Activated T-helper 17 cell treated with anti-CD3 and anti-CD28 coated beads, Interleukin-2, amount 50 U/mL, for 72 hours (primary cell): Measurements from ENCODE around the gene PHLDA2. TPM values are rescaled to one million over a fixed set of nuclear protein-coding genes. Genes with fewer than 3 reads are reported as not detected.
A peak's percentile ranks its signal among the peaks of the same experiment; 100 is the strongest.

Experiments
- ATAC-seq: fragments of 150-1000 bp; cut with Tn5 transposase; replicated peaks from 2 replicates; pipeline ENCODE4 v1.10.0; 2021; ENCODE audit warnings: mild to moderate bottlenecking, moderate library complexity
- H3K27ac Mint-ChIP-seq: one replicate; pipeline ENCODE4 v1.8.0; 2022; ENCODE audit warnings: mixed read lengths
- H3K27me3 Mint-ChIP-seq: one replicate; pipeline ENCODE4 v1.8.0; 2022; ENCODE audit warnings: mixed read lengths
- H3K36me3 Mint-ChIP-seq: one replicate; pipeline ENCODE4 v1.8.0; 2022; ENCODE audit warnings: low read depth, mild to moderate bottlenecking, mixed read lengths
- H3K4me1 Mint-ChIP-seq: one replicate; pipeline ENCODE4 v1.8.0; 2022; ENCODE audit warnings: mixed read lengths
- H3K4me3 Mint-ChIP-seq: one replicate; pipeline ENCODE4 v1.8.0; 2022; ENCODE audit warnings: mild to moderate bottlenecking, mixed read lengths
- H3K9me3 Mint-ChIP-seq: one replicate; pipeline ENCODE4 v1.8.0; 2022; ENCODE audit warnings: mixed read lengths
- total RNA-seq, 2 donors: library from RNA; stranded (reverse); gene quantifications; one replicate each; pipeline ENCODE4 v1.2.3, GENCODE V29; 2022

Gene PHLDA2, protein sequence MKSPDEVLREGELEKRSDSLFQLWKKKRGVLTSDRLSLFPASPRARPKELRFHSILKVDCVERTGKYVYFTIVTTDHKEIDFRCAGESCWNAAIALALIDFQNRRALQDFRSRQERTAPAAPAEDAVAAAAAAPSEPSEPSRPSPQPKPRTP
- total RNA-seq = 1 to 10 TPM; 5.6 to 9.1 TPM

DNA sequence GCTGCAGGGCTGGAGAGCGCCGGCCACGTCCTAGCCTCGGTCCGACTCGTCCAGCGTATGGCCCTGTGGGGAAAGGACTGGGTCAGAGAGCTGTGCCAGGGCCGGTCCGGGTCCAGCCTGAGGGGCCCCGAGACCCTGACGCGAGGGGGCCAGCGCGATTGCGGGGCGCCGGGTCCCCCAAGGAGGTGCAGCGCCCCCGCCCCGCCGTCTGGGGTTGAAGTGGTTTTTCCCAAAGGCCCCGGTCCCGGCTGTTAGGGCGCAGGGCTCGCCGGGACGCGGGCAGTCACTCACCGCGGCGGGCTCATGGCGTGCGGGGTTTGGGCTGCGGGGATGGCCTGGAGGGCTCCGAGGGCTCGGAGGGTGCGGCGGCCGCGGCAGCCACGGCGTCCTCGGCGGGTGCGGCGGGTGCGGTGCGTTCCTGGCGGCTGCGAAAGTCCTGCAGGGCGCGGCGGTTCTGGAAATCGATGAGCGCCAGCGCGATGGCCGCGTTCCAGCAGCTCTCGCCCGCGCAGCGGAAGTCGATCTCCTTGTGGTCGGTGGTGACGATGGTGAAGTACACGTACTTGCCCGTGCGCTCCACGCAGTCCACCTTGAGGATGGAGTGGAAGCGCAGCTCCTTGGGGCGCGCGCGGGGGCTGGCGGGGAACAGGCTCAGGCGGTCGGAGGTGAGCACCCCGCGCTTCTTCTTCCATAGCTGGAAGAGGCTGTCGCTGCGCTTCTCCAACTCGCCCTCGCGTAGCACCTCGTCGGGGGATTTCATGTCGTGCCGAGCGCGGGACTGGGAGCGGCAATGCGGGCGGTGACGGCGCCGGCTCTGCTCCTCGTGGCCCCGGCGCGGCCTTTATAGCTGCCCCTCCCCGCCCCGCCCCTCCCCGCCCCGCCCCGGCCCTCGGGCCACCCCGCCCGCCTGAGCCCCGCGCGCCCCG is at the start of gene PHLDA2:
TSS of gene PHLDA2 (minus strand) at position 816 of the 926 bp plus-strand sequence. CDS start at position 760, 56 bp downstream.
- peak within 1 kb of the TSS; percentile 83 for H3K4me3 Mint-ChIP-seq
- no peaks in the 10 kb centered on the region for H3K36me3 Mint-ChIP-seq
- H3K4me1 Mint-ChIP-seq = peaks cover 6% of the 10 kb centered on the region
- H3K27me3 Mint-ChIP-seq = peaks cover 9% of the 10 kb centered on the region
- H3K9me3 Mint-ChIP-seq = no peaks in the 10 kb centered on the region
- peak; percentile 47 for ATAC-seq
- peak within 1 kb of the TSS; percentile 82 for H3K27ac Mint-ChIP-seq

DNA sequence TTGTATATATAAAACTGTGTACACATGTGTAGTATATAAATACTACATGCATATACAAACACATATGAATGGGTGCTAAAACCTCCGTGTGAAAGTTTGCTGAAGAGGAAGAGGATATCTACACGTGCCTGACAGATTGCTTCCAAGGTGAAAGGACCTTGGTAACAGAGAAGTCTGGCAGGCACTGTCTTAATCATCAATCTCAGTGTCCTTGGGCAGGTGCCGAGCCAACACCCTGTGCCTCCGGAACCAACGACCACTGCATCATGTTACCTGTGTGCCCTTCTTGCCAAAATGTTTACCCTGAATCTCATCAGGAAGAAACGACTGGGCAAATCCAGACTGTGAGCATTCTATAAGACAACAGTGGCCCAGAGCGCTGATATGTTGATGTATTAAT is 47.9 kb upstream of the PHLDA2 start:
- no peaks in the 10 kb centered on the region for H3K9me3 Mint-ChIP-seq
- peak overlapping the region; percentile 74 for H3K27ac Mint-ChIP-seq
- no peak overlapping the region for H3K4me3 Mint-ChIP-seq
- peaks cover 20% of the 10 kb centered on the region for H3K4me1 Mint-ChIP-seq
- H3K36me3 Mint-ChIP-seq = peaks cover 97% of the 10 kb centered on the region
- no peak for ATAC-seq
- H3K27me3 Mint-ChIP-seq = no peaks in the 10 kb centered on the region

DNA sequence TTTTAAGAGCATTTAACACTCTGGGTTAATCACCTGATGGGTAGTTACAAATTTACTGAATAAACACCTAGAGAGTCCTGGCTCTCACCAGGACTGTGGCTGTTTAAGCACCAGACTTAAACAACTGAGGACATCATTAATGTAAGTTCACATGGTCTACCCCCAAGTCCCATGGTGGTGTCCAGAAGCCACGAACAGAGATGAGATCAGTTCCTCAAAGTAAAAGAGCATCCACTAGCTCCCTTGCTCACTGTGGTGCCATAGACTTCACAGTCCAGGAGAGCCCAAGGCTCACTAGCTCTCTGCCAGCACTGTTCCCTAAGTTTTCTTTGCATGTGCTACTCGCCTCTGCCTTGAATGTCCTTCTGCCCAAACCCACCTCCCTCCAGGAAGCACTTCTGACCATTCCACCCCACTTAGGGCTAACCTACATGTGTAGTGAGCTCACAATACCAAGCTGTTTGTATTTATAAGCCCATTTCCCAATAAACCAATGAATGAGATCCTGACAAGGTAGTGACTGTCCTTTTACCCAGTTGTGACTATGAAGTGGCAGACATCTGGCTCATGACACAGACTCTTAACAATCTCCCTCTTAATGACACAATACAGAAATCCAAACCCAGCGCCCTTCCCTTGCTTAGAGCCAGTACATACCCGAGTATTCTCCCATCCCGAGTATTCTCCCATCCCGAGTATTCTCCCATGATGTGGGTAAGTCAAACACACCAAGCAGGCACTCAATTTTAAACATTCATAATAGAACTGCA is 47.3 kb upstream of the PHLDA2 start:
- Mint-ChIP-seq H3K9me3 (no peaks in the 10 kb centered on the region), H3K27me3 (no peaks in the 10 kb centered on the region), H3K4me1 (peaks cover 14% of the 10 kb centered on the region), H3K27ac (peak overlapping the region; percentile 74), H3K4me3 (no peak overlapping the region), H3K36me3 (peaks cover 97% of the 10 kb centered on the region)
- ATAC-seq = peak; percentile 25

DNA sequence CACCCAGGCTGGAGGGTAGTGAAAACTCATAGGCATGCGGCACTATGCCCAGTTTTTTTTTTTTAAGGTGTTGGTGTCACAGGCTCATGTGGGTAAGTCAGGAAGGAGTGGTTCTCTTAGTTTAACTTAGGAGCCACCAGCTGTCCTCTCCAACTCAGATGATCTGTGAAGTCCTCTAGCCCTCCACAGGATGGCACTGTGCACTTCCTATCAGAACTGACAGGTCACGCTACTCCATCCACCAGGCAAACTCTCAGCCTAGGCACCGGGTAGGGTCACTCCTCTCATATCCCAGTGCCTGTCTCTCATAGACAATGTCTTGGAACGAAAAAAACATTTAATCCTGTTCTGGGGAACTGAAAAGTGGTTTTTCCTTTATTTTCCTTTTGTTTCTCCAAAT is 46.4 kb upstream of the PHLDA2 start:
- ATAC-seq = peak; percentile 84
- H3K9me3 Mint-ChIP-seq = no peaks in the 10 kb centered on the region
- no peaks in the 10 kb centered on the region for H3K27me3 Mint-ChIP-seq
- H3K4me3 Mint-ChIP-seq = no peak overlapping the region
- H3K36me3 Mint-ChIP-seq = peaks cover 99% of the 10 kb centered on the region
- peaks cover 14% of the 10 kb centered on the region for H3K4me1 Mint-ChIP-seq
- no peak overlapping the region for H3K27ac Mint-ChIP-seq

DNA sequence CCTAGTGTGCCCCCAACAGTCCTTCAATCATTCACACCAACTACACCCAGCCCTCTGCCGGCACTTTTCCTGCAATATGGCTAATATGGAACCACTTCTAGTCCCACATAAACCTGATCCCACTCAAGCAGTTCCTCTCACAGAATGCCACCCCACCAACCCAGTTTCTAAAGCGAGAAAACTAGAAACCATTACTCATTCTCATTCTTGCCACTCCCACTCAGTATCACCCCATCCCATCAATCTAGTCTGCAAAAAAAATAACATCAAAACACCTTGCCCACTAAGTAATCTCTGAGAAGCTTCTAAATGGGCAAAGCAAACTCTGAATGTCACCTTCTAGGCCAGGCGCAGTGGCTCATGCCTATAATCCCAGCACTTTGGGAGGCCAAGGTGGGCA is 45.1 kb upstream of the PHLDA2 start:
- Mint-ChIP-seq H3K27me3 (no peaks in the 10 kb centered on the region), H3K4me1 (peaks cover 14% of the 10 kb centered on the region), H3K27ac (peak overlapping the region; percentile 87), H3K36me3 (peaks cover 100% of the 10 kb centered on the region), H3K9me3 (no peaks in the 10 kb centered on the region), H3K4me3 (peak overlapping the region; percentile 40)
- ATAC-seq = peak; percentile 70

DNA sequence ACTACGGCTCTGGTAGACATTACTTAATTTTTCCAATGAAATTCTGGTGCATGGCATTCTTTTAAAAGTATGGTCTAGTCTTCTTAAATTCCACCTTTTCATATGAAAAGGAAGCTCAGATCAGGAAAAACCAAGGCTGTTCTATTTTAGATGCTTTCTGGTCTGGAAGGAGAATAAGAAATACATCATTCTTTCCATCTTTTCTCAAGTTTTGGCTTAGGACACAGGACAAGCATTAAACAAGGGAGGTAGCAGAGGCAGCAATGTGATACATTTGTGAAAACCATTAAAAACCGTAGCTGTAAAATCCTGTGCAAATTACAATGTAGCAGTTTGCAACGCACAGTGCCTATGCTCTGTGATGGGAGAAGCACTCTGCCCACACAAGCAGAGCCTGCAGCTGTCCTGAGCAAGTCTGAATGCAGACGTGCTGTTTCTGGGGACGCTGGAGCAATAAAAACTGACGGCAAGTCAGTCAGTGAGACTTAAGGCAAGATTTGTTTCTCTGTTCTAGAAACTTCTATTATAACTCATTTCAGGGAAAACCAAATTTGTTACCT is 39.2 kb upstream of the PHLDA2 start:
- Mint-ChIP-seq H3K4me1 (peaks cover 7% of the 10 kb centered on the region), H3K27me3 (no peaks in the 10 kb centered on the region), H3K36me3 (peaks cover 100% of the 10 kb centered on the region), H3K27ac (no peak overlapping the region), H3K9me3 (no peaks in the 10 kb centered on the region), H3K4me3 (no peak overlapping the region)
- ATAC-seq = no peak

DNA sequence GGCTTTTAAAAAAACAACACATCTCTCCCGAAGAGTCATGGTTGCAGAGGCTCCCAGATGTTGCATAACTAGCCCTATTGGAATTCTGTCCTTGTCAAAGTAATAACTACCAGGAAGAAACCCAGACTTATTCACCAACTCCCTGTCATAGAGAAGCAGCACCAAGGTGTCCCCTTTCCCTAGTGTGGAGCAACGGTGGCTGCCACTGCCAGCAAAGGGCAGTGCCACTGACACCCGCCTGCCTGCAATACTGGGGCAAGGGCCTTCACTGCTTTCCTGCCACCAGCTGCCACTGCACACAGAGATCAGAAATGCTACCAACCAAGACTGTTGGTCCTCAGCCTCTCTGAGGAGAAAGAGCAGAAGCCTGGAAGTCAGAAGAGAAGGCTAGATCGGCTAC is 35.6 kb upstream of the PHLDA2 start:
- H3K4me3 Mint-ChIP-seq = no peak overlapping the region
- H3K36me3 Mint-ChIP-seq = peaks cover 100% of the 10 kb centered on the region
- peaks cover 11% of the 10 kb centered on the region for H3K4me1 Mint-ChIP-seq
- H3K27me3 Mint-ChIP-seq = no peaks in the 10 kb centered on the region
- no peak for ATAC-seq
- no peak overlapping the region for H3K27ac Mint-ChIP-seq
- H3K9me3 Mint-ChIP-seq = no peaks in the 10 kb centered on the region

DNA sequence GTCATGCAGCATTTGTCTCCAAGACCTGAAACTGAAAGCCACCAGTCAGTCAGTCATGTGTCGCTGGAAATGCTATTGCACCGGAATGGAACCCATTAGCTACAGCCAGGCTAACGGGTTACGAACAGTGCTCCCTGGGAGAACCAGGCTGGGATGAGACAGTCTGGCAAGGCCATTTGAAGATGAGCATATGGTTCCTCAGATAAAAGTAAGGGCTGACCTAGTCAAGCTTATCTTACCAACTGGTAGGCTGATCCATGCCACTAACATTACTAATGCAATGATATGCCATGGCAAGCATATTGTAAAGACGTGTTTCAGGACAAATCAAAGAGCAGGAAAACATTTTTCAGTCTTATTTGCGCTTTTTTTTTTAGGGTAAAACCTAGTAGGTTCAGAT is 34.5 kb upstream of the PHLDA2 start:
- Mint-ChIP-seq H3K27me3 (no peaks in the 10 kb centered on the region), H3K4me3 (no peak overlapping the region), H3K4me1 (peaks cover 11% of the 10 kb centered on the region), H3K27ac (no peak overlapping the region), H3K9me3 (no peaks in the 10 kb centered on the region), H3K36me3 (peaks cover 100% of the 10 kb centered on the region)
- no peak for ATAC-seq

DNA sequence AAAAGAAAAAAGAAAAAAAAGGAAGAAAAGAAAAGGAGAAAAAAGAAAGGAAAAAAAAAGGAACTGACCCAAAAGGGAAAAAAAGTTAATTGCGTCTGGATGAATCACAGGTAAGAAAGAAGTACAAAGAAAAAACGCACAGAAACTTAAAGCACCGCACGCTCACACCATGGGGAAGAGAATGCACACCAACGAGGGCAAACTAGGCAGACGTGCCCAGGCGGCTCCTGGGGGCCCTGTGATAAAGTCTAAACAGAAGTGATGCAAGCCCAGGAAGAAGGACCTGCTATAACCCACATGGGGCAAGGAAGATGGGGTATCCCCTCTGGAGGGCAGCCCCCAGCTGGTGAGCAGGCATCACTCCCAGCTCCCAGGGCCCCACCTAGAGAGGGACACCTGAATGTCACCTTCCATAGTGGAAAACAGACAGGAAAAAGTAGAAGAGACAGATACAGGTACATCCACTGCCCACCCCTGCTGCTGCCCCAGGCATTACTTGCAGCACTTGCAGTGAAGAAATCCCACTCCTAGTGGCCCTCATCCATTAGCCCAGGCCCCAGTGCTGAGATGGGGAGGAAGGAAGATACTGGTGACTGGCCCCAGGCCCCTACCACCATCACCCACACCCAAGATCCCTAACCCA is 34.0 kb upstream of the PHLDA2 start:
- peaks cover 100% of the 10 kb centered on the region for H3K36me3 Mint-ChIP-seq
- no peak overlapping the region for H3K4me3 Mint-ChIP-seq
- H3K27me3 Mint-ChIP-seq = no peaks in the 10 kb centered on the region
- H3K4me1 Mint-ChIP-seq = peaks cover 11% of the 10 kb centered on the region
- no peaks in the 10 kb centered on the region for H3K9me3 Mint-ChIP-seq
- peak overlapping the region; percentile 74 for H3K27ac Mint-ChIP-seq
- peak; percentile 16 for ATAC-seq

DNA sequence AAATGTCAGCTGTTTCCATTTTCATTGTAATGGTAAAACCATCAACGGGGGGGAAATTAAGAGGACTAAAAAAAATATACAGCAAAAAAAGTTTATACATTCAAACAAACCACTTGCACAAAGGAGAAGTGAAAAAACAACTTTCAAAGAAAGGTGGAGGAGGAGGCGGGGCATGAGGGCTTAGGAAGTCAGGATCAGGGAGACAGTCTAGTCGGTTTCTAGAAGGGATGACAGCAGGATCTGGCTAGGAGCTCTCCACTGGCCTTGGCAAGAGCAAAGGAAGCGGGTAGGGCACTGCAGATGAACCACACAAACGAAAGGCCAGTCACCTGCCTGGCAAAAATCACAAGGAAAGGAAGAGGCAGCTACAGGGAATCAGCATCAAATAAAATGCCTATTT is 31.9 kb upstream of the PHLDA2 start:
- Mint-ChIP-seq H3K4me3 (no peak overlapping the region), H3K27me3 (no peaks in the 10 kb centered on the region), H3K4me1 (peaks cover 5% of the 10 kb centered on the region), H3K36me3 (peaks cover 100% of the 10 kb centered on the region), H3K9me3 (no peaks in the 10 kb centered on the region), H3K27ac (peak overlapping the region; percentile 74)
- no peak for ATAC-seq

DNA sequence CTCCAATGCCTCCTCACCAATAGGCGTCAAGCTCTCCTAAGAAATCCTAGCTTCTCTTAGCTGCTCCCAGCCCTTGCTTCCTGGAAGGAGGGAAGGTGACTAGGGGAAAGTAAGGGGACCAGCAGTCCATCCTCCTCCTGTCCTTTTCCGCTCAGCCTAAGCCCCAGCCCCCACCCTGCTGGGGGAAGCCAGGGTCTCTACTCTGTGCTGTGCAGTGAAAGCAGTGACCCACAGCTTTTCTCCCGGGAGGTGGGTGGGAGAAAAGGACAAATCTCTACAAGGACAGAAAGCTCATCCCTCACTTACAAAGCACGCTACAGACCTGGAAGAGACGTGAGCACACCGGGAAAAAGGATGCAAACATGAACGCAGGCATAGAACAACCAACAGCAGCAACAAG is 30.9 kb upstream of the PHLDA2 start:
- no peaks in the 10 kb centered on the region for H3K27me3 Mint-ChIP-seq
- H3K9me3 Mint-ChIP-seq = no peaks in the 10 kb centered on the region
- peaks cover 100% of the 10 kb centered on the region for H3K36me3 Mint-ChIP-seq
- peaks cover 4% of the 10 kb centered on the region for H3K4me1 Mint-ChIP-seq
- ATAC-seq = no peak
- no peak overlapping the region for H3K27ac Mint-ChIP-seq
- no peak overlapping the region for H3K4me3 Mint-ChIP-seq

DNA sequence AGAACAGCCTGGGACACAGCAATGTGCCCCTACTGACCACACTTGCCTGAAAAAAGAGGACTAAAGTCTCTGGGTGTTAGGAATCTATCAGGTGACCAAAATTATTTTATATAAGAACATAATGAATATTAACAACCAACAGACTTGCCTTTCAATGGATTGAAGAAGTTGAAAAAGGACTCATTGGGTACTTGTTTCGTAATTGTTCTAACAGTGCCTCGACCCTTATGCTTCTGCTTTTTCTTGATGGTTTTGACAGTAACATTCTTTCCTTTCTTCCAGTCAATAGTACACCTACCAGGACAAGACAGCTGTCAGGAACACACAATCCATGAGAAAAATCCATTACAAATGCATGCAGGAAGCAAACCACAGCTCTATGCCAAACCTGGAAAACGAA is 29.0 kb upstream of the PHLDA2 start:
- no peaks in the 10 kb centered on the region for H3K27me3 Mint-ChIP-seq
- no peak overlapping the region for H3K4me3 Mint-ChIP-seq
- ATAC-seq = no peak
- H3K36me3 Mint-ChIP-seq = peaks cover 100% of the 10 kb centered on the region
- H3K9me3 Mint-ChIP-seq = no peaks in the 10 kb centered on the region
- peaks cover 4% of the 10 kb centered on the region for H3K4me1 Mint-ChIP-seq
- no peak overlapping the region for H3K27ac Mint-ChIP-seq

DNA sequence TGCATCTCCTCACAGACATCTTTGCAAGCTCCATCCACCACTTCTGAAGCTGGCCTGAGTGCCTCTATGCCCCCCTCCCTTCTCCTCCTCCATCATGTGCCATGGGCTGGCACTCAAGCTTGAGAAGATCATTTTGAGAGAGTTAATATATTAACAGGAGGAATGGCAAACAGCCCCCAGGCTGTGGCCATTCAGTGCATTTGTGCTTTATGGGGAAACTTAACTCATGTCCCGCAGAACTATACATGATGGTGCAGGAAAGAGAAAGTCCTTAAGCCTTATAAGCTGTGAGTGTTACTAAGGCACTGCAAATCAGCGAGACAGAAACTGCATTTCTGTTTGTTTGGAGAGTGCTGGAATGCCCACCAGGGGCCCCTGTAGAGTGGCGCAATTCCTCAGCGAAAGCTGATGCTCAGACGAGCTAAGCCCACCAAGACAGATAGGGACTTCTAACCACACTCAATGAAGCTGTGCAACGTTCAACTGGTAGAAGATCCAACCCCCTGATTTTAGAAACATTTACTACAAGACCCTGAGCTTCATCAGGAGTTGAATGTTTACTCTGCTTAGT is 26.8 kb upstream of the PHLDA2 start:
- Mint-ChIP-seq H3K4me3 (no peak overlapping the region), H3K27me3 (no peaks in the 10 kb centered on the region), H3K9me3 (no peaks in the 10 kb centered on the region), H3K27ac (peak overlapping the region; percentile 63), H3K36me3 (peaks cover 100% of the 10 kb centered on the region), H3K4me1 (peaks cover 12% of the 10 kb centered on the region)
- ATAC-seq = no peak

DNA sequence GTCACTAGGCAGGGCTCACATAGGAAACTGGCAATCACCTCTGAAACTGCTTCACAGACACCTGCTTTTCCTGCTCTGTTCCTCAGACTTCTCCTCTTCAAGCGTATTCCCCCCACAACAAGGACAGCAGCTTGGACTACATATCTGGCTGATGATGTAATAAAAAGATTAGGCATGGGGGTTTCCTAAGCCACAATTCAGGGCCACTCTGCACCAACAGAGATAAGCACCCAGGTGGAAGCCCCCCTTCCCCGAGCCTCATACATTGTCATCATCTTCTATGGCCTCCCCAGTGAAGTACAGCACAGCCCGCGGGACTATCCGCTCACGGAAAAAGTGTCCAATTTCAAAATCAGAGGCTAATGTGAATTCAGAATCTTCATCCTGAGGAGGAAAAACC is 25.0 kb upstream of the PHLDA2 start:
- Mint-ChIP-seq H3K9me3 (no peaks in the 10 kb centered on the region), H3K27me3 (no peaks in the 10 kb centered on the region), H3K36me3 (peaks cover 100% of the 10 kb centered on the region), H3K4me1 (peaks cover 18% of the 10 kb centered on the region), H3K27ac (peak overlapping the region; percentile 58), H3K4me3 (no peak overlapping the region)
- no peak for ATAC-seq
